Neural cell (in vitro differentiated cells): Measurements from ENCODE around the gene BTRC. TPM values are rescaled to one million over a fixed set of nuclear protein-coding genes. Genes with fewer than 3 reads are reported as not detected.

ENCODE experiments used
- H2AFZ ChIP-seq: fragments of 200-600, 300-800 bp; sonication (generic), shearing (Covaris generic); 2 replicates; pipeline ENCODE4 v1.6.0; 2014; ENCODE audit warnings: low read depth, mild to moderate bottlenecking, antibody characterized with exemption, low read length, moderate library complexity
- H3F3A ChIP-seq: fragments of 200-600 bp; shearing (Covaris generic); 2 replicates; pipeline ENCODE4 v1.6.1; 2016; ENCODE audit warnings: mild to moderate bottlenecking, moderate library complexity, mixed read lengths, antibody characterized with exemption, low read length; ENCODE audit not compliant: insufficient read depth, poor library complexity, severe bottlenecking
- H3K27ac ChIP-seq: fragments of 200-600, 300-800 bp; sonication (generic), shearing (Covaris generic); 2 replicates; pipeline ENCODE4 v1.5.1; 2014; ENCODE audit warnings: mild to moderate bottlenecking, low read length, moderate library complexity
- H3K27me3 ChIP-seq: fragments of 300-800, 200-600 bp; sonication (generic), shearing (Covaris generic); 2 replicates; pipeline ENCODE4 v1.6.0; 2014; ENCODE audit warnings: mild to moderate bottlenecking, low read depth, low read length, moderate library complexity; ENCODE audit not compliant: insufficient read depth
- H3K36me3 ChIP-seq: fragments of 300-800, 200-600 bp; sonication (generic), shearing (Covaris generic); 2 replicates; pipeline ENCODE4 v1.5.1; 2014; ENCODE audit warnings: mild to moderate bottlenecking, antibody characterized with exemption, low read length, moderate library complexity; ENCODE audit not compliant: insufficient read depth
- H3K4me2 ChIP-seq: fragments of 300-800, 200-600 bp; sonication (generic), shearing (Covaris generic); 2 replicates; pipeline ENCODE4 v1.6.0; 2014; ENCODE audit warnings: mild to moderate bottlenecking, low read length
- H3K4me3 ChIP-seq: fragments of 300-800, 200-600 bp; sonication (generic), shearing (Covaris generic); 2 replicates; pipeline ENCODE4 v1.5.1; 2014; ENCODE audit warnings: mild to moderate bottlenecking, low read length, moderate library complexity
- H3K79me2 ChIP-seq: fragments of 200-600 bp; shearing (Covaris generic); replicated peaks from 2 replicates; pipeline ENCODE4 v1.6.0; 2014; ENCODE audit warnings: mild to moderate bottlenecking, low read length, moderate library complexity; ENCODE audit not compliant: insufficient read depth
- H3K9ac ChIP-seq: fragments of 300-800, 200-600 bp; sonication (generic), shearing (Covaris generic); 2 replicates; pipeline ENCODE4 v1.6.1; 2016; ENCODE audit warnings: mild to moderate bottlenecking, low read length, mixed read lengths
- H3K9me2 ChIP-seq: fragments of 200-600 bp; shearing (Covaris generic); 2 replicates; pipeline ENCODE4 v1.6.1; 2016; ENCODE audit warnings: mild to moderate bottlenecking, low read length, mixed read lengths; ENCODE audit not compliant: insufficient read depth
- H3K9me3 ChIP-seq: fragments of 200-600, 300-800 bp; sonication (generic), shearing (Covaris generic); 2 replicates; pipeline ENCODE4 v1.6.1; 2016; ENCODE audit warnings: mild to moderate bottlenecking, mixed run types, low read length, moderate library complexity, mixed read lengths
- H4K20me1 ChIP-seq: fragments of 200-600 bp; shearing (Covaris generic); 2 replicates; pipeline ENCODE4 v1.6.1; 2016; ENCODE audit warnings: mild to moderate bottlenecking, mixed run types; ENCODE audit not compliant: insufficient read depth
- CTCF ChIP-seq: fragments of 450-650 bp; IDR thresholded peaks from 2 replicates; pipeline ENCODE4 v1.5.1; 2014; ENCODE audit warnings: antibody characterized with exemption, mild to moderate bottlenecking, moderate library complexity; ENCODE audit not compliant: poor library complexity, severe bottlenecking
- EP300 ChIP-seq: fragments of 450-650 bp; conservative IDR thresholded peaks from 2 replicates; pipeline ENCODE4 v1.6.1; 2014; ENCODE audit warnings: antibody characterized with exemption, mild to moderate bottlenecking, moderate library complexity; ENCODE audit not compliant: poor library complexity, severe bottlenecking
- EZH2 ChIP-seq: fragments of 200-600, 300-800 bp; shearing (Covaris generic), sonication (generic); IDR thresholded peaks from 2 replicates; pipeline ENCODE4 v1.6.1; 2014; ENCODE audit warnings: antibody characterized with exemption, low read length, borderline replicate concordance, mild to moderate bottlenecking; ENCODE audit not compliant: insufficient read depth, poor library complexity, severe bottlenecking
- MXI1 ChIP-seq: fragments of 450-650 bp; conservative IDR thresholded peaks from 2 replicates; pipeline ENCODE4 v1.6.1; 2014; ENCODE audit warnings: antibody characterized with exemption, mild to moderate bottlenecking; ENCODE audit not compliant: poor library complexity, severe bottlenecking
- POLR2AphosphoS5 ChIP-seq: IDR thresholded peaks from 2 replicates; pipeline ENCODE4 v1.6.1; 2012
- RAD21 ChIP-seq: fragments of 450-650 bp; conservative IDR thresholded peaks from 2 replicates; pipeline ENCODE4 v1.6.1; 2014; ENCODE audit warnings: antibody characterized with exemption, mild to moderate bottlenecking, moderate library complexity
- REST ChIP-seq: IDR thresholded peaks from 2 replicates; pipeline ENCODE4 v1.6.1; 2012; ENCODE audit warnings: borderline replicate concordance
- SMC3 ChIP-seq: fragments of 450-650 bp; conservative IDR thresholded peaks from 2 replicates; pipeline ENCODE4 v1.6.1; 2014; ENCODE audit warnings: antibody characterized with exemption, mild to moderate bottlenecking, moderate library complexity; ENCODE audit not compliant: poor library complexity
- TAF1 ChIP-seq: IDR thresholded peaks from 2 replicates; pipeline ENCODE4 v1.6.1; 2012; ENCODE audit warnings: low read depth
- polyA plus RNA-seq: library from polyadenylated mRNA; depleted of rRNA; stranded (reverse); fragments of >200 nt; gene quantifications from 2 replicates; pipeline ENCODE4 v1.2.3, GENCODE V29; 2014

The BTRC gene
- polyA plus RNA-seq, 1 donor from 2014 or later: 32.6 TPM

GRCh38 chr10:101561068-101561915, 207.3 kb downstream of the BTRC start:
- no peaks in the 10 kb centered on the region for H3K27me3 ChIP-seq
- no peaks in the 10 kb centered on the region for H3K9me3 ChIP-seq
- H3K4me2 ChIP-seq: no peak overlapping the region
- H3K36me3 ChIP-seq: no peaks in the 10 kb centered on the region
- H3K9me2 ChIP-seq: no peaks in the 10 kb centered on the region
- H3K9ac ChIP-seq: no peak overlapping the region
- no peak for TF ChIP-seq MXI1
- TF ChIP-seq RAD21: no peak
- TF ChIP-seq SMC3: no peak
- TF ChIP-seq REST: no peak
- no peak for TF ChIP-seq POLR2AphosphoS5
- TF ChIP-seq TAF1: no peak
- no peak for TF ChIP-seq EZH2
- no peak for TF ChIP-seq EP300
- no peak for TF ChIP-seq CTCF
- H4K20me1 ChIP-seq: no peaks in the 10 kb centered on the region
- H3K27ac ChIP-seq: no peak overlapping the region
- no peak overlapping the region for H2AFZ ChIP-seq
- H3F3A ChIP-seq: no peaks in the 10 kb centered on the region
- no peak overlapping the region for H3K4me3 ChIP-seq
- no peaks in the 10 kb centered on the region for H3K79me2 ChIP-seq

GRCh38 chr10:101562231-101562630, 208.3 kb downstream of the BTRC start:
- no peaks in the 10 kb centered on the region for H3K27me3 ChIP-seq
- TF ChIP-seq EZH2: no peak
- no peak for TF ChIP-seq POLR2AphosphoS5
- TF ChIP-seq CTCF: no peak
- no peak for TF ChIP-seq REST
- TF ChIP-seq SMC3: no peak
- no peak for TF ChIP-seq MXI1
- TF ChIP-seq TAF1: no peak
- TF ChIP-seq RAD21: no peak
- TF ChIP-seq EP300: no peak
- no peaks in the 10 kb centered on the region for H4K20me1 ChIP-seq
- H3K4me3 ChIP-seq: no peak overlapping the region
- H2AFZ ChIP-seq: no peak overlapping the region
- H3K9me3 ChIP-seq: no peaks in the 10 kb centered on the region
- no peak overlapping the region for H3K27ac ChIP-seq
- no peaks in the 10 kb centered on the region for H3K79me2 ChIP-seq
- H3K9me2 ChIP-seq: no peaks in the 10 kb centered on the region
- no peak overlapping the region for H3K9ac ChIP-seq
- no peak overlapping the region for H3K4me2 ChIP-seq
- H3F3A ChIP-seq: no peaks in the 10 kb centered on the region
- no peaks in the 10 kb centered on the region for H3K36me3 ChIP-seq
